GM12878 (cell line): ENCODE measurements around the gene TRDMT1. TPM values are rescaled to one million over a fixed set of nuclear protein-coding genes. Genes with fewer than 3 reads are reported as not detected.

Experiments used
- ATAC-seq: fragments of 200-7000 bp; cut with Tn5 transposase; 3 replicates; pipeline ENCODE4 v1.9.1; 2020; ENCODE audit warnings: mild to moderate bottlenecking, moderate library complexity
- BruUV-seq: library from RNA; stranded (reverse); fragments of 400-500 nt; replicated peaks from 2 replicates; lab custom pipeline; 2021; lab: Mats Ljungman, UMichigan
- CTCF ChIA-PET: fragments of 300-600 bp; sonication (Branson Sonifier 250); formaldehyde crosslinking; extraction: SDS; loops from one replicate; lab custom pipeline; 2021; ENCODE audit warnings: inconsistent platforms; lab: Yijun Ruan, JAX
- POLR2A ChIA-PET: fragments of 350-600 bp; formaldehyde crosslinking; extraction: SDS; loops from one replicate; lab custom pipeline; 2021; ENCODE audit warnings: inconsistent platforms; lab: Charles Lee
- RAD21 ChIA-PET: fragments of 300-600 bp; sonication (Branson Sonifier 250); formaldehyde crosslinking; loops from one replicate; lab custom pipeline; 2023; ENCODE audit warnings: antibody characterized with exemption; ENCODE audit not compliant: unreplicated experiment; lab: Charles Lee
- SMC1A ChIA-PET: fragments of 300-600 bp; sonication (Branson Sonifier 250); formaldehyde crosslinking; loops from one replicate; lab custom pipeline; 2023; ENCODE audit not compliant: unreplicated experiment, uncharacterized antibody; lab: Charles Lee
- DNase-seq: peaks from one replicate; pipeline ENCODE4 v3.0.0-alpha.2; 2011; ENCODE audit warnings: low read depth, low spot score
- FAIRE-seq: peaks from 3 replicates; lab custom pipeline; 2011; peaks lifted over from hg19 to GRCh38; lab: Jason Lieb, UNC
- H2AFZ ChIP-seq: 2 replicates; pipeline ENCODE4 v1.6.0; 2011; ENCODE audit warnings: low read depth, low read length, control low read depth; ENCODE audit not compliant: control insufficient read depth
- H3K27ac ChIP-seq: 2 replicates; pipeline ENCODE4 v1.5.1; 2011; ENCODE audit warnings: control low read depth; ENCODE audit not compliant: control insufficient read depth, insufficient read depth
- H3K27me3 ChIP-seq, 2 experiments: replicated peaks in 1 of 2; 2 replicates each; pipeline versions ENCODE4 v1.6.0 to v1.6.1; 2011; ENCODE audit warnings: low read length in 1 of 2; ENCODE audit not compliant: control insufficient read depth in 2 of 2, insufficient read depth in 2 of 2
- H3K36me3 ChIP-seq, 2 experiments: 2 replicates each; pipeline ENCODE4 v1.5.1; 2011; ENCODE audit warnings: low read length in 1 of 2; ENCODE audit not compliant: control insufficient read depth in 2 of 2, insufficient read depth in 2 of 2
- H3K4me1 ChIP-seq: 2 replicates; pipeline ENCODE4 v1.6.1; 2011; ENCODE audit warnings: mild to moderate bottlenecking, low read length, moderate library complexity, mixed read lengths; ENCODE audit not compliant: control insufficient read depth, insufficient read depth
- H3K4me2 ChIP-seq: 2 replicates; pipeline ENCODE4 v1.6.0; 2011; ENCODE audit warnings: control low read depth; ENCODE audit not compliant: control insufficient read depth, insufficient read depth
- H3K4me3 ChIP-seq: fragments of 200-600 bp; sonication (generic); 2 replicates; pipeline ENCODE4 v1.5.1; 2016
- H3K79me2 ChIP-seq: 2 replicates; pipeline ENCODE4 v1.6.0; 2011; ENCODE audit warnings: low read length; ENCODE audit not compliant: control insufficient read depth, insufficient read depth
- H3K9ac ChIP-seq: 2 replicates; pipeline ENCODE4 v1.8.0; 2011; ENCODE audit warnings: low read length, control low read depth, mixed read lengths; ENCODE audit not compliant: control insufficient read depth, insufficient read depth
- H3K9me3 ChIP-seq: replicated peaks from 3 replicates; pipeline ENCODE4 v1.5.1; 2011; ENCODE audit warnings: mild to moderate bottlenecking, low read length; ENCODE audit not compliant: control insufficient read depth, insufficient read depth
- H4K20me1 ChIP-seq: 2 replicates; pipeline ENCODE4 v1.6.0; 2011; ENCODE audit not compliant: control insufficient read depth, insufficient read depth
- E2F4 ChIP-seq: IDR thresholded peaks from 2 replicates; pipeline ENCODE4 v1.6.1; 2012; ENCODE audit warnings: low read depth, low read length, improper control_type of control experiment
- E2F8 ChIP-seq: fragments of 450-650 bp; IDR thresholded peaks from 2 replicates; pipeline ENCODE4 v1.6.1; 2018; ENCODE audit warnings: mild to moderate bottlenecking, low read depth, moderate library complexity; ENCODE audit not compliant: partially characterized antibody
- EZH2 ChIP-seq: IDR thresholded peaks from 2 replicates; pipeline ENCODE4 v1.6.1; 2012; ENCODE audit warnings: low read depth, mild to moderate bottlenecking, control low read depth, inconsistent platforms, low read length, borderline replicate concordance; ENCODE audit not compliant: control insufficient read depth
- FOXM1 ChIP-seq: IDR thresholded peaks from 2 replicates; pipeline ENCODE4 v1.6.1; 2012; ENCODE audit warnings: low read depth, mild to moderate bottlenecking, inconsistent platforms, low read length, moderate library complexity
- IRF4 ChIP-seq: IDR thresholded peaks from 2 replicates; pipeline ENCODE4 v1.6.1; 2011; ENCODE audit warnings: low read depth, low read length
- JUND ChIP-seq: IDR thresholded peaks from 2 replicates; pipeline ENCODE4 v1.6.1; 2012; ENCODE audit warnings: low read depth, mild to moderate bottlenecking, low read length, improper control_type of control experiment, moderate library complexity
- KLF5 ChIP-seq: fragments of 450-650 bp; IDR thresholded peaks from 2 replicates; pipeline ENCODE4 v1.6.1; 2014; ENCODE audit warnings: mild to moderate bottlenecking; ENCODE audit not compliant: partially characterized antibody
- PKNOX1 ChIP-seq: fragments of 450-650 bp; IDR thresholded peaks from 2 replicates; pipeline ENCODE4 v1.6.1; 2016; ENCODE audit warnings: mild to moderate bottlenecking
- RB1 ChIP-seq: fragments of 450-650 bp; formaldehyde crosslinking; IDR thresholded peaks from 2 replicates; pipeline ENCODE4 v1.6.1; 2017; ENCODE audit warnings: mild to moderate bottlenecking, borderline replicate concordance
- RELA ChIP-seq: fragments of 450-650 bp; IDR thresholded peaks from 2 replicates; pipeline ENCODE4 v1.8.0; 2014; ENCODE audit warnings: borderline replicate concordance; ENCODE audit not compliant: partially characterized antibody
- SKIL ChIP-seq: fragments of 450-650 bp; IDR thresholded peaks from 2 replicates; pipeline ENCODE4 v1.6.1; 2017; ENCODE audit warnings: mild to moderate bottlenecking, low read depth, inconsistent platforms; ENCODE audit not compliant: poor library complexity, severe bottlenecking
- SPI1 ChIP-seq: IDR thresholded peaks from 2 replicates; pipeline ENCODE4 v1.6.1; 2011; ENCODE audit warnings: low read depth, mild to moderate bottlenecking, low read length, moderate library complexity, borderline replicate concordance; ENCODE audit not compliant: insufficient read depth
- WRNIP1 ChIP-seq: IDR thresholded peaks from 2 replicates; pipeline ENCODE4 v1.6.1; 2011; ENCODE audit warnings: low read depth, low read length, improper control_type of control experiment, borderline replicate concordance
- ZZZ3 ChIP-seq: IDR thresholded peaks from 2 replicates; pipeline ENCODE4 v1.6.1; 2011; ENCODE audit warnings: low read depth; ENCODE audit not compliant: control insufficient read depth, insufficient read length
- WGBS: methylation state at CpG from one replicate; pipeline ENCODE4 v1.1.6; 2016; ENCODE audit warnings: low lambda C conversion rate; ENCODE audit not compliant: insufficient replicate concordance, insufficient coverage; ENCODE audit errors: missing lambda C conversion rate; 5-methylcytosine and 5-hydroxymethylcytosine counted together
- in situ Hi-C: fragments of 300-500 bp; cut with MboI; formaldehyde crosslinking; loops from 9 replicates; pipeline ENCODE4 v1.14.3; 2018; ENCODE audit warnings: mixed read lengths
- intact Hi-C: fragments of 100-400 bp; cut with micrococcal nuclease; formaldehyde crosslinking; loops from one replicate; pipeline ENCODE4 v1.14.2; 2022; ENCODE audit not compliant: unreplicated experiment
- polyA plus RNA-seq, 11 experiments: library from polyadenylated mRNA; depleted of rRNA in 4 of 11; unstranded in 6 of 11; stranded (reverse) in 5 of 11; fragments of >200 nt; fragmentation: Nextera tagmentation in 4 of 11; fragmentation: Illumina TruSeq in 1 of 11; extraction: Ambion mirVana in 4 of 11; extraction: Trizol in 1 of 11; gene quantifications; 1 replicate in 1 of 11; 2 replicates in 10 of 11; pipeline versions ENCODE4 v1.2.1 to v1.2.3, GENCODE V29; 2011 to 2016; ENCODE audit warnings: inconsistent platforms in 2 of 11, missing spikeins in 2 of 11, low read depth in 1 of 11
- total RNA-seq, 4 experiments: library from RNA; depleted of rRNA in 3 of 4; stranded (reverse); fragments of >200 nt in 3 of 4; fragmentation: Illumina TruSeq in 1 of 4; extraction: Trizol in 1 of 4; gene quantifications; 2 replicates each; pipeline versions ENCODE4 v1.2.1 to v1.2.3, GENCODE V29; 2013 to 2021

TRDMT1 gene
- total and polyA plus RNA-seq, 10 of the 15 experiments (the other 5 are each of a cell fraction or from before 2014, with no cell fraction given), result 2.3 to 9.7 (median 4.6) TPM

- Histone ChIP-seq H3K4me3 (no peak overlapping the region), H2AFZ (no peak overlapping the region), H3K9ac (no peak overlapping the region), H3K27ac (no peak overlapping the region), H3K79me2 (no peaks in the 10 kb centered on the region), H3K4me2 (no peak overlapping the region), H3K9me3 (no peaks in the 10 kb centered on the region), H4K20me1 (no peaks in the 10 kb centered on the region), H3K4me1 (no peaks in the 10 kb centered on the region), H3K36me3 (no peaks in the 10 kb centered on the region), H3K27me3 (no peaks in the 10 kb centered on the region)
- no TSS peak for BruUV-seq
- no peak for FAIRE-seq
- ChIA-PET POLR2A (no interaction called here), RAD21 (no interaction called here), CTCF (no interaction called here), SMC1A (interaction anchor here (0.6 kb wide), 1 partner anchor 105 kb away, joined by 3 read pairs; no protein-coding TSS in a partner anchor)
- no peak for ATAC-seq
- intact Hi-C loops (no loop called here), in situ Hi-C loops (no loop called here)
- WGBS, result 32% methylated on average over 1 of the region's 1 CpG
- DNase-seq, result no peak
- TF ChIP-seq FOXM1 (no peak), IRF4 (no peak), WRNIP1 (no peak), SKIL (no peak), E2F4 (no peak), E2F8 (no peak), EZH2 (no peak), RB1 (no peak), PKNOX1 (no peak), ZZZ3 (no peak), RELA (no peak), KLF5 (no peak), JUND (no peak), SPI1 (no peak)
Measured at GRCh38 chr10:17141504-17142229, 59.8 kb downstream of the TRDMT1 start.
